ENCODE measurements around the gene DIP2C.

Gene DIP2C

DNA sequence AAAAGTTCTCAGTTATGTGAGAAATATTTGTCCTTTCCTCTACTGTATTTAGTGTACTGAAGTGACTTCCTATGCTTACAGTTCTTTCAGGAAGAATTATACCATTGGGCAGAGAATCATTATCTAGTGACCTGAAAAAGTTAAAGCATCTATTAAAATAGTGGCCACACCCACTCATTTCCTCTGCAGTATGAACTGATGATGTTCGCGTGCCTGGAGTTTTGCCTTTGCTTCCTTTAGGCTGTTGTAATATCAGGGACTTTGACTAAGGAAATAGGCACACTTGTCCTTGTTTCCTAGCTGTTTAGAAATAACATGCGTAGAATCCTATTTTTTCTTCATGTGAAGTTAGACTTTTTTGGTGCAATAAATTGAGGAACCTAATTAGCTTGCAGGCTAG is 453.6 kb downstream of the DIP2C start:
- DNase-seq (ENCODE audit: low read depth in 3 of 3): no peak

DNA sequence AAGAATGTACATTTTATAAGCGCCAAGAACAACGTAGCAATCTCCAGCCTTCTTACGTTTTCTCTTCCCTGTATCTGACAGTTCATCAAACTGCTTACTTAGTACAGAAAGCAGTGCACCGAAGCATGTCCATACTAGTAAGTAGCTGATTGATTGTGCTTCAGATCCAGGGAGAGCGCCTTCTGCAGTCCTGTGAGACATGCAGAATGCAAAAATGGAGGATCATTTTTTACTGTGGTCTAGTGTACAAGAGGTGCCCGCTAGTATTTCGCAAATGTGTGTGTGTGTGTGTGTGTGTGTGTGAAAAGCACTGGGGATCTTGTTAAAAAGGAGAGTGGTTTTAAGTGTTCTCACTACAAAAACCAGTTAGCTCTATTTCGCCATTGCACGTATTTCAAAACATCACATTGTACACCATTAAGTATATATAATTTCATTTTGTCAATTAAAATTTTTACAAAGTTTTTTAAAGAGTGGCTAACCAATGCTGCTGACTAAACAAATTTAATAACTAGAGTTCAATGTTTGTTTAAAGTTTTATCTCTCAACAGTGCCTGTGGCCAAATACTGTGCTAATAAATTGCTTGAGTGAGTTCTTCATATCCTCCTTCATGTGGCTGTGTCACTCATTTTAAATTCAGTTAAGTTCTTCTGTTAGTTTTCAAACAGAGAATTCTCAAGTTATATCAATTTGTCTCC is 454.6 kb downstream of the DIP2C start:
- DNase-seq (ENCODE audit: low read depth in 3 of 3): no peak

DNA sequence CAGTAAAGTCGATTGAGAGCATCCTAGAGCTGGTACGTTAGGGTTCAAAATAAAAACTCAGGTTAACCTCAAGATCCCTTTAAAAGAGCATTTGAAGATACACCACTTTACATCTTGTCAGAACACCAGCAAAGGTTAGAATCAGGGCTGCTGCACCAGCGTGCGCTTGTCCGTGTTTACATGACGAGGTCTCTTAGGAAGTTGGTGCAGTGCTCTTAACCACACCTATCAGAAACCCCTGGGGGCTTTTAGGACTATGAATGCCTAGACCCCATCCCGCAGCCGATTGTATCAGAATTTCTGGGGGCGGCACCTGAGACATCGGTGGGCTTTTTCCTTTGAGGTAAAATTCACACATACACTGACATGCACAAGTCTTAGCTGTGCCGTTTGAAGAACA is 456.6 kb downstream of the DIP2C start:
- no peak for DNase-seq (ENCODE audit: low read depth in 3 of 3)

DNA sequence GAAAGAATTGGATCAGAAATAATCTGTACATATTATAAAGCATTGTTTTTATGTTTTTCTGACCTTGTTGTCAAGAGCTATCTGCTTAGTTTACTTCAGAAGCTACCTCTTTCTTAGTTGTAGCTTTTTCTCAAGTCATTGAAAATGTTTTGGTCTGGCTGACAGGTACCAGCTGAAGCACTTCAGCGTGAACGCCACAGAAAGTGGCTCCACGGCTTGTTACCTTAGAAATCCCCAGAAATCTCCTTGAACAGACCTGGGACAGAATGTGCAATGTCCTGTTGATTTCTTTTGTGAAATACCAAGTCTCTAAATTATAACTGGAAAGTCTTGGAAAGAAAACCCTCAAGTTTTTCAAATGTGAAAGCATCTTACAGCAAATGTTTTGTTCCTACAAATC is 457.4 kb downstream of the DIP2C start:
- DNase-seq (ENCODE audit: low read depth in 3 of 3): no peak

DNA sequence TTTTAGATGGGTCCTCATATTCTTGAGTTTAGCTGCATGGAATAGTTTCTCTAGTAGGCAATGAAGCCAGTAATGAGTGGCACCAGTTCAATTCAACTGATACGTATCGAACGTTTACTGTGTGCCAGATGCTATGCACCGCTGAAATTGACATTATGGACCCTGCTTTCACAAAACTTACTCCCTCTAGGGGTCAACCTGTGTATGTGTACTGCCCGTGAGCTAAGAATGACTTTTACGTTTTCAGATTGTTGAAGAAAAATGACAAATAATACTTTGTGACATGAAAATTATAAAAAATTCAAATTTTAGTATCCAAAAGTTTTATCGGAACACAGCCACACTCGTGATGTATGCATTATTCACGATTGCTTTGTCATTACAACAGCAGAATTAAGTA is 458.7 kb downstream of the DIP2C start:
- DNase-seq (ENCODE audit: low read depth in 3 of 3): no peak

DNA sequence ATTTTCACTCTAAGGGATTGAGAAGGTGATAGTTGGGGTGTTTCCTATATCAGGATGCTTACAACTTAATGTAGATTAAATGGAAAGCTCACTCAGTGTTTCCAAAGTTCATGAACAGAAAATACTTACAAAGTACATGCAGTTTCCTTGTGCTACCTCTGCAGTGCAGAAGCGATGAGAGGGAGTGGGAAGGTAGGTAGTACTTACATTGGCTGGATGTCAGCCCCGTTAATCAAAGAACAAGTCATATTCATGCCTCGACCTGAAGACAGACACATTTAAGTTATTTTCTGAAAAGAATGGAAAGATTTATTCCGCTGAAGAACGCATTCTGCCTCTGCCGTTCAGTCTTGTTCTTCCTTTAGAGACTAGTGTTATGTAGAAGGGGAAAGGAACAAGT is 461.1 kb downstream of the DIP2C start:
- DNase-seq (ENCODE audit: low read depth in 3 of 3): no peak

DNA sequence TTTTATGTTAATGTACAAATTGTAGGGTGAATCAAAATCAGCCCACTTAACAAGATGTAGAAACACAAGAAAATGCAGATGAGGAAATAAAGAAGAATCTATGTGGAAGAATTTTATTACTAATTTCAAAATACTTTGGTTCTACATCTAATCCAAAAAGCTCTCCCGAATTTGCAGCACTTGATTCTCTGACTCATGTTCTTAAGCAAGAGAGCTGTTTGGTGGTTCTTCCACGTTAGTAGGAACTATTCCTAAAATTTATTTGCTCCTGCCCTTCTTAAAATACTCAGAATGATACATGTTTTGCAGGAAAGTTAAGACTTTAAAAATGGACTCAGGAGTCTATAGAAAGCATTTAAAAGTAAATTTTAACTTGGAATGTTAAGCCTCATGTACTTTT is 462.5 kb downstream of the DIP2C start:
- no peak for DNase-seq (ENCODE audit: low read depth in 3 of 3)

DNA sequence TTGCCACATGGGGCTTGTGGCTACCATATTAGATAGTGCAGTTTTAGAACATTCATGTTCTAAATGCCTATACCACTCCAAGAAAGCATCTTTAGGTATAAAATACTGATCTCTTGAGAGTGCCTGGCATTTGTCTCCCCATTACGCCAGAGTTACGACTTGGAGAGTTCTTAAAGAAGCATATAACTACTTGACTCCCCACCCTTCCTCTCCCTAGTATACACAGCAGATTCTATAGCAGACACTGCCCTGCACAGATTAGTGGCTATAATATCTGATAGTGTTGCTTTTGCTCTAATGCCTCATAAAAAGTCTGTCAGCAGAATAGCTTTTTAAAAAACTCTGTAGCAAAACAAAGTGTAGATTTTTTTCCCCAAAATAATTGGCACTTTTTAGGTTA is 463.4 kb downstream of the DIP2C start:
- DNase-seq (ENCODE audit: low read depth in 3 of 3): no peak

DNA sequence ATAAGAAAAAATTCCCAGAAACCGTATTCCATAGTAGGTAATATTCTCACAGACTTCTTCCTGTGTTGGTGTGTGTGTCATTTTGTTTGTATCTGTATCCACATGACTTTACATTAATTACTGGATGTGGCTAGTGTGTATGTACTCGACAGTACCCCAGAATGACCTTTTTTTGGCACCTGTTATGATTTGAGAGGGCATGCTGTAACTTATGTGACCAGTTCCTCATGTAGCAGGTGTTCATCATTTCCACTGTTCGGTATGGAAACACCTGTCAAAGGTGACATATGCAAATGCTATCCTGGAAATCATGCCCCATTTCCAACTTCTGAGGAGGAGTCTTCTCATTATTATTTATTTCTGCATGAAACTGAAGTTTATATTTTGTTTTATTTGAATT is 464.9 kb downstream of the DIP2C start:
- no peak for DNase-seq (ENCODE audit: low read depth in 3 of 3)
